ENCODE data around the gene CAV1. TPM values are rescaled to one million over a fixed set of nuclear protein-coding genes. Genes with fewer than 3 reads are reported as not detected.

The CAV1 gene
- total and polyA plus RNA-seq, 2 of the 4 experiments (the other 2 are of a cell fraction), result 1,592 to 1,808 TPM

GRCh38 chr7:116497708-116498107 is 27.1 kb upstream of the CAV1 start:
- ChIA-PET CTCF (no interaction called here), POLR2A (ENCODE audit: unreplicated experiment) (no interaction called here)
- Histone ChIP-seq H3K4me2 (ENCODE audit: low read depth, low read length) (no peak overlapping the region), H2BK120ac (ENCODE audit: low read depth, low read length) (peak overlapping the region; percentile 78; the same call in 1 of the 2 replicates), H3K18ac (ENCODE audit: low read depth, low read length) (no peak overlapping the region), H2BK20ac (ENCODE audit: low read depth, low read length) (peak overlapping the region; percentile 32; the same call in 1 of the 2 replicates), H3K23ac (ENCODE audit: low read depth, low read length) (no peak overlapping the region), H4K20me1 (ENCODE audit: insufficient read depth, low read length) (no peaks in the 10 kb centered on the region), H2BK5ac (ENCODE audit: low read depth, low read length, poor library complexity, severe bottlenecking) (peak overlapping the region; percentile 79), H3K9me3 (ENCODE audit: control insufficient read depth, insufficient read depth, low read length) (no peaks in the 10 kb centered on the region), H2AK5ac (ENCODE audit: low read depth, low read length) (no peak overlapping the region), H3K14ac (replicated peaks; ENCODE audit: low read depth, low read length) (no peak overlapping the region), H3K56ac (ENCODE audit: extremely low read depth, insufficient read depth, low read length) (no peak overlapping the region), H3K36me3 (ENCODE audit: control insufficient read depth, insufficient read depth, low read length) (no peaks in the 10 kb centered on the region; the same call in 1 of the 2 replicates), H3K4ac (ENCODE audit: low read depth, low read length) (0 out of 2 replicates have a peak overlapping the region, but pooled peaks have one; percentile 63), H4K91ac (ENCODE audit: insufficient read depth, low read depth, low read length) (no peak overlapping the region), H3K4me3 (ENCODE audit: insufficient read depth, low read depth, low read length) (no peak overlapping the region), H3K79me1 (ENCODE audit: low read depth in 1 of 2, low read length in 2 of 2) (peaks cover 8 to 21% of the 10 kb centered on the region in 2 experiments), H4K8ac (ENCODE audit: low read depth in 2 of 2, low read length in 2 of 2) (no peak overlapping the region), H3K4me1 (ENCODE audit: control insufficient read depth, insufficient read depth, low read length) (peaks cover 12% of the 10 kb centered on the region), H2BK15ac (ENCODE audit: low read depth, low read length) (no peak overlapping the region), H3K9me1 (ENCODE audit: insufficient read depth, low read length) (peaks cover 8% of the 10 kb centered on the region), H3K27ac (ENCODE audit: insufficient read depth, low read length) (no peak overlapping the region), H2AK9ac (replicated peaks; ENCODE audit: low read depth, low read length, poor library complexity) (no peak overlapping the region), H3K27me3 (ENCODE audit: control insufficient read depth, insufficient read depth, low read length) (no peaks in the 10 kb centered on the region), H4K5ac (ENCODE audit: low read depth, low read length) (no peak overlapping the region), H2AFZ (replicated peaks; ENCODE audit: low read length, poor library complexity) (no peak overlapping the region), H3K9ac (ENCODE audit: low read depth, low read length) (no peak overlapping the region)
- intact Hi-C loops (cut with micrococcal nuclease), result loop anchor here (10.0 kb wide), 1 partner anchor 53 kb away; no protein-coding TSS in a partner anchor
- dilution Hi-C loops (cut with HindIII; ENCODE audit: low sequenced_read_pairs, unreplicated experiment), result no loop called here
- peak; percentile 74 for TF ChIP-seq CEBPB (IDR thresholded peaks at IDR 0.05; ENCODE audit: low read depth, low read length)
- no peak for TF ChIP-seq NFE2L2 (IDR thresholded peaks at IDR 0.05; ENCODE audit: low read depth, low read length)
- no TSS peak for BruUV-seq (replicated peaks)
- peak; percentile 80 for DNase-seq
- in situ Hi-C loops (cut with MboI; ENCODE audit: low sequenced_read_pairs), result no loop called here
- no CpG with 5 or more reads among the region's 1 CpG for WGBS, 2 experiments (ENCODE audit: extremely low coverage in 2 of 2, insufficient read length in 1 of 2)
- ATAC-seq (ENCODE audit: low read depth), result no peak
